PC-9 (cell line): ENCODE measurements around the gene LAMA2.

Experiments
- EZH2 ChIP-seq: fragments of 200-600 bp; sonication (generic); IDR thresholded peaks from 2 replicates; pipeline ENCODE4 v1.8.0; 2017; ENCODE audit warnings: antibody characterized with exemption, low read depth
- TF ChIP-seq, protein P1 (sequence below): fragments of 200-600 bp; sonication (generic); conservative IDR thresholded peaks from 2 replicates; pipeline ENCODE4 v1.6.1; 2017; ENCODE audit warnings: mixed run types, antibody characterized with exemption, mild to moderate bottlenecking, moderate library complexity

DNA sequence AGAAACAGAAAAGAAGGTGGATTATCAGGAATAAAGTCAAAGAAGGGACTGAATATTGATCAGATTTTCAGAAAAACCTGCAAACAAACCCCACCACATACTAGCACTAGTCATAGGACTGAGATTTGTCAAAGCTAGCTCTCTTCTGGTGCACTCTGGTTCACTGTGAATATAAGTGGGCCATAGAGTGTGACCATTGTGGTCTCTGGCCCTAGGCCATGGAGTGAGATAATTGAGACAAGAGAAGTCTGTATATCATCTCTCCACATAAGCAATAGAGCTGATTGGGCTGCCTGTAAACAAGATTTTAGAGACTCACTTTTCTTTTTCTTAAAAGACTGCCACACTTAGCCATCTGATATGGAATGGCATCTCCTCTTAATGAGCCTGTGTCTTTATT is 247.2 kb downstream of the LAMA2 start:
- TF ChIP-seq, protein P1, sequence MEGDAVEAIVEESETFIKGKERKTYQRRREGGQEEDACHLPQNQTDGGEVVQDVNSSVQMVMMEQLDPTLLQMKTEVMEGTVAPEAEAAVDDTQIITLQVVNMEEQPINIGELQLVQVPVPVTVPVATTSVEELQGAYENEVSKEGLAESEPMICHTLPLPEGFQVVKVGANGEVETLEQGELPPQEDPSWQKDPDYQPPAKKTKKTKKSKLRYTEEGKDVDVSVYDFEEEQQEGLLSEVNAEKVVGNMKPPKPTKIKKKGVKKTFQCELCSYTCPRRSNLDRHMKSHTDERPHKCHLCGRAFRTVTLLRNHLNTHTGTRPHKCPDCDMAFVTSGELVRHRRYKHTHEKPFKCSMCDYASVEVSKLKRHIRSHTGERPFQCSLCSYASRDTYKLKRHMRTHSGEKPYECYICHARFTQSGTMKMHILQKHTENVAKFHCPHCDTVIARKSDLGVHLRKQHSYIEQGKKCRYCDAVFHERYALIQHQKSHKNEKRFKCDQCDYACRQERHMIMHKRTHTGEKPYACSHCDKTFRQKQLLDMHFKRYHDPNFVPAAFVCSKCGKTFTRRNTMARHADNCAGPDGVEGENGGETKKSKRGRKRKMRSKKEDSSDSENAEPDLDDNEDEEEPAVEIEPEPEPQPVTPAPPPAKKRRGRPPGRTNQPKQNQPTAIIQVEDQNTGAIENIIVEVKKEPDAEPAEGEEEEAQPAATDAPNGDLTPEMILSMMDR, result no peak
- TF ChIP-seq EZH2, result no peak
